ENCODE measurements around the gene CCDC57. TPM values are rescaled to one million over a fixed set of nuclear protein-coding genes. Genes with fewer than 3 reads are reported as not detected.

Gene CCDC57
- total and polyA plus RNA-seq, 11 donors: 4.3 to 17.6 (median 9.5) TPM

DNA sequence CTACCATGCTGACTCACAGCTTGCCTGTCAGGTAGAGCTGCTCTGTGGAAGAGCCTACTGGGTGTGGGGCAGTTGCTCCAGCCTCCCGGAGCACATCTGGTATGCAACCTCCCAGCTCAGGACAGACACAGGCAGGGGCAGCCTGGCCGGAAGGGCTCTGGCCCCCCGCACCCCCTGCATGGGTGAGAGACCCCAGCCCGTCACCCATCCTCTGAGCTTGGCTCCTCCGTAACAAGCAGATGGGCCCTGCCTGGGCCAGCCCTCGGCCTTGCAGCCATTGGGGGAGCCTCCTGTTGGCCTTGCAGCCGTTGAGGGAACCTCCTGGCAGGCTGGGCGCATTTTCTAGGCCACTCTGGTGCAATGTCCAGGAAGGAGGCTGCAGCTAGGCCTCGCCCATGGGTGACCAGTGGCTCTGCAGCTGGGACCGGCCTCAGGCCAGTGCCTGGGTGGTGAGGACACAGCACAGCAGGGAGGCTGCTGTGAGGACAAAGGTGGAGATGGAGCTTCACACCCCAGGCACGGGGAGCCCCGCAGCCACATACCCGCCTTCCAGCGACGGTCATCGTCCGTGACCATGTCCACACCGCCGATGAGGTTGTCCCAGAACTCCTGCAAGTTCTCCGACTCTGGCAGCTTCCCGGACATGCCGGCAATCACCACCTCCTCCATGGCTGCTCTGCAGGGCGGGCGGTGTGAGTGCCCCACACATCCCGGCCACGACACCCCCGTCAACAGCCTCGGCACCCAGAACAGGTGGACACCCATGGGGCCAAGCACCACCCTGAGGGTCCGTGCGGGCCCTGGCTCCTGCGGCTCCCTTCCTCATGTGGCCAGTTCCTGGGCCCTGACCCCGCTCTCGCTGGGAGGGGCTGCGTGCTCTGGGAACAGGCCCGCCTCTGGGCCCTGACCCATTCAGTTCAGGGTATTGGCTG, 116.6 kb downstream of the CCDC57 start:
- no peaks in the 10 kb centered on the region for H3K9me3 ChIP-seq
- no peak for ATAC-seq
- TF ChIP-seq POLR2A (IDR thresholded peaks at IDR 0.05): no peak
- TF ChIP-seq, protein P1, sequence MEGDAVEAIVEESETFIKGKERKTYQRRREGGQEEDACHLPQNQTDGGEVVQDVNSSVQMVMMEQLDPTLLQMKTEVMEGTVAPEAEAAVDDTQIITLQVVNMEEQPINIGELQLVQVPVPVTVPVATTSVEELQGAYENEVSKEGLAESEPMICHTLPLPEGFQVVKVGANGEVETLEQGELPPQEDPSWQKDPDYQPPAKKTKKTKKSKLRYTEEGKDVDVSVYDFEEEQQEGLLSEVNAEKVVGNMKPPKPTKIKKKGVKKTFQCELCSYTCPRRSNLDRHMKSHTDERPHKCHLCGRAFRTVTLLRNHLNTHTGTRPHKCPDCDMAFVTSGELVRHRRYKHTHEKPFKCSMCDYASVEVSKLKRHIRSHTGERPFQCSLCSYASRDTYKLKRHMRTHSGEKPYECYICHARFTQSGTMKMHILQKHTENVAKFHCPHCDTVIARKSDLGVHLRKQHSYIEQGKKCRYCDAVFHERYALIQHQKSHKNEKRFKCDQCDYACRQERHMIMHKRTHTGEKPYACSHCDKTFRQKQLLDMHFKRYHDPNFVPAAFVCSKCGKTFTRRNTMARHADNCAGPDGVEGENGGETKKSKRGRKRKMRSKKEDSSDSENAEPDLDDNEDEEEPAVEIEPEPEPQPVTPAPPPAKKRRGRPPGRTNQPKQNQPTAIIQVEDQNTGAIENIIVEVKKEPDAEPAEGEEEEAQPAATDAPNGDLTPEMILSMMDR (IDR thresholded peaks at IDR 0.05): no peak
- WGBS, 4 donors: 88 to 95% (median 95%) methylated on average over 11 to 35 of the region's 35 CpGs
- peaks cover 0 to 34% (median 22%) of the 10 kb centered on the region in 12 donors for H3K4me1 ChIP-seq
- intact Hi-C loops (cut with DNase I): loop anchor here in 1 of 10 donors (5.0 kb wide), 2 partner anchors 39 to 59 kb away; partner anchors contain the start of gene DCXR
- no peak overlapping the region for H3K27ac ChIP-seq
- H3K36me3 ChIP-seq: peaks cover 0 to 51% (median 35%) of the 10 kb centered on the region in 9 donors
- peak in 2 of 5 donors; percentile 26 to 59 for DNase-seq
- H3K27me3 ChIP-seq: no peaks in the 10 kb centered on the region
- H3K4me3 ChIP-seq: peak overlapping the region in 4 of 12 donors; percentile 83 to 95 (median 90)

DNA sequence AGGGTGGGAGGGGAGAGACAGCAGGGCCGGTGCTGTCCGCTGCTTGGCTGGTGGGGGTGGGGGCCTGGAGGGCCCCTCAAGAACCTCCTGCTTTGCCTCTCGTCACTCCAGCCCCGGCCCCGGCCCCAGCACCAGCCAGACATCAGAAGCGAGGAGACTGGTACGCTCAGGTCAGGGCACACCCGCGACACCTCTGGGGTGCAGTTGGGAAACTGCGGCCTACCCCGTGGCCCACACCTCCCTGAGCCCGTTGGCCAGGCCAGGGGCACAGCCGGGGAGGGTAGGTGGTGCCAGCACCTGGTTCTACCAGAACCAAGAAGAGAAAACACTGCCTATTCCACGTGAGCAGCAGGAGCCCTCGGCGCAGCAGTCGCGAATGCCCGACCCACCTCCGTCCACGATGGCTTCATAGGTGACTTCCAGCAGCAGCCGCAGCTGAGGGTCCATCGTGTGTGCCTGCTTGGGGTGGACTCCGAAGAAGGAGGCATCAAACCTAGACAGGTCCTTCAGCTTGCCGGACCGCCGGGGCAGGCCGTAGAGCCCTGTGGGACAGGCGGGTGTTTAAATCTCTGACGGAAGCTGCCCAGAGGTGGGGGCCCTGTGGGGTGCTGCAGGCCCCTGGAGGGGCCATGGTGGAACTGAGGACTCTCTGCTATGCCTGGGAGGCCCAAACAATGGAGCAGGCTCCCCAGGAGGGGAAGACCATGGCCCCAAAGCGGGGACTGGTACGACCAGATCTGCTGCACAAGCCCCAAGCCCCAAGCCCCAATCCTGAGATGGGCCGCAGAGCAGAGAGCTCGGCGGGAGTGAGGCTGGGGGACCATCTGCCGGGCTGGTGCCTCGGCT, 117.5 kb downstream of the CCDC57 start:
- TF ChIP-seq, protein P1 (IDR thresholded peaks at IDR 0.05): no peak
- no peak for TF ChIP-seq POLR2A (IDR thresholded peaks at IDR 0.05)
- Histone ChIP-seq H3K27me3 (no peaks in the 10 kb centered on the region), H3K4me3 (no peak overlapping the region), H3K9me3 (no peaks in the 10 kb centered on the region), H3K27ac (no peak overlapping the region), H3K36me3 (peaks cover 0 to 60% (median 43%) of the 10 kb centered on the region in 9 donors), H3K4me1 (peaks cover 0 to 31% (median 22%) of the 10 kb centered on the region in 12 donors)
- 92 to 95% (median 93%) methylated on average over 22 to 37 of the region's 37 CpGs for WGBS, 4 donors
- DNase-seq (peak in 2 of 5 donors; percentile 25 to 46), ATAC-seq (no peak)
- intact Hi-C loops (cut with DNase I): loop anchor here in 1 of 10 donors (5.0 kb wide), 2 partner anchors 38 to 58 kb away; partner anchors contain the start of gene DCXR

DNA sequence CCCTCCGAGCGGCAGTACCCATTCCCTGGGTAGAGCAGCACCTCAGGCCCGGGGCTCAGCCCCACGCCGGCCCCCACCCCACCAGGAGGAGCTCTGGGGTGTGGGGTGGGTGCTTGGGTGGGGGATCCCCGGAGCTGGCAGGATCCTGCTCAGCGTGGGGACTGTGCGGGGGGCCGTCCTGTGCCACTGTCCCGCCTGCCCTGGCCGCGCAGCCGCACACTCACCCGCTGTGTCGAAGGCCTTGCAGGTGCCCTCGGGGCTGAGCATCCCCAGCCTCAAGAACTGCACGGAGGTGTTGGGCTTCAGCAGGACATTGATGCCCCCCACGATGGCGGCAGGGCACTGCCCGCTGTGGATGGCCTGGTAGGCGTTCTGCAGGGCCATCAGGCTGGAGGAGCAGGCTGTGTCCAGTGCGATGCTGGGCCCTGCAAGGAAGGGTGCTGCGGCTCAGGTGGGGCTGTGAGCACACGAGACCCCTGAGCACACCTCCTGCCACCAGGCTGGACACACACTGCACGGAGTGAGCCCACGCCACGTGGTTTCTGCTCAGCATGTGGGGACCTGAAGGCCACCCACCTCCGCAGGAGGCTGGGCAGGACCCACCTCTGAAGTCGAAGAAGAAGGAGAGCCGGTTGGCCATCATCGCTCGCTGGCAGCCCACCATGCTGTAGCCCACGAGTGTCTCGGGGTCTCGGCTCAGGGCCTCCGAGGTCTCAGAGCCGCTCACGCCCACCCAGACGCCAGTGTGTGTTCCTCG, 119.5 kb downstream of the CCDC57 start:
- WGBS, 4 donors: 90 to 97% (median 96%) methylated on average over 15 to 40 of the region's 40 CpGs

More for the DNA sequence above, 119.5 kb downstream of the CCDC57 start:
- Histone ChIP-seq H3K27ac (no peak overlapping the region), H3K27me3 (no peaks in the 10 kb centered on the region), H3K4me3 (no peak overlapping the region), H3K4me1 (peaks cover 0 to 19% (median 12%) of the 10 kb centered on the region in 12 donors), H3K36me3 (peaks cover 0 to 80% (median 62%) of the 10 kb centered on the region in 9 donors), H3K9me3 (no peaks in the 10 kb centered on the region)
- intact Hi-C loops (cut with DNase I): no loop called here
- TF ChIP-seq POLR2A (IDR thresholded peaks at IDR 0.05): no peak
- TF ChIP-seq, protein P1 (IDR thresholded peaks at IDR 0.05): no peak
- DNase-seq (peak in 2 of 5 donors; percentile 20 to 50), ATAC-seq (no peak)

All from heart left ventricle (tissue), 16 donors.